HTERT RPE-1 (cell line): Measurements from ENCODE around the gene NCKIPSD.

Source experiments
- in situ Hi-C: fragments of 300-500 bp; cut with MboI; formaldehyde crosslinking; loops from 4 replicates; pipeline ENCODE4 v1.14.3; 2020; ENCODE audit warnings: low sequenced_read_pairs

NCKIPSD gene

DNA sequence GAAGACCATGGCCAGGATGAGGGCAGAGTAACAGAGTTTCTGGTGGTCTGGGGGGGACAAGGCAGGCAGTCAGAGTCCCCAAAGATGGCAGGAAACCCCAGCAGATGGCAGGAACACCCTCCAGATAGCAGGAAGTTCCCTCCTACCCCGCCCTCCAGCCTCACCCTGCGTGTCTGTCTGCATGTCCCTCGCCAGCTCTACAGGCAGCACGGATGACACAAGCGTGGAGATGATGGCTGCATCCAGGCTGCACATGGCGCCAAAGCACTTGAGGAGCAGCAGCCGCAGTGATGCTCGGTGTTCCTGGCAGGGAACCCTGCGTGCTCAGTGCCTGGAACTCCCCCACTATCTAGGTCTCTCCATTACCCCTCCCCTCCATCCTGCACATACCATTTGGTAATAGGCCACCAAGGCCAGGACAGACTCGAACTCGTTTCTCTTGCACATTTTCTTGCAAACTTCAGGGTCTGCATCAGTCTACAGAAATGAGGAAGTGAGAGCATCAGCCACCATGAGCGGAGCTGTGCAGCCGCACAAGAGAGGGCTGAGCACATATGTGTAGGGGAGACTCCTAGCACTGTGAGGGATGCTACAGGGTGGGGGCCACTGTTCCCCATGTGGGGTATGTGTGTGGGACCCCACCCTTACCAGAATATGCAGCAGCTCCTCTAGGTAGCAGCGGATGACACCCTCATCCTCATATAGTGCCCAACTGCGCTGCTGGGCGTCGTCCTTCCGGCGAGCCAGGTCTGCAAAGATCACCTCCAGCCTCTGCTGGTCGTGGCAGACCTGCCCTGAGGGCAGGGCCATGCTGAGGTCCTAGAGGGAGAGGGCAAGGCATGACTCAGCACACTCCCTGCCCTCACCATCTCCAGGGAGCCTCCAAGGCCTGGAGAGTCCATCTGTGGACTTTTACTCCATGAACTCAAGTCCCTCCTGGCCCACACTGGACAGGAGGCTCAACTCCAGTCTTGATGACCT, 6.0 kb downstream of the NCKIPSD start:
- in situ Hi-C loops: no loop called here

DNA sequence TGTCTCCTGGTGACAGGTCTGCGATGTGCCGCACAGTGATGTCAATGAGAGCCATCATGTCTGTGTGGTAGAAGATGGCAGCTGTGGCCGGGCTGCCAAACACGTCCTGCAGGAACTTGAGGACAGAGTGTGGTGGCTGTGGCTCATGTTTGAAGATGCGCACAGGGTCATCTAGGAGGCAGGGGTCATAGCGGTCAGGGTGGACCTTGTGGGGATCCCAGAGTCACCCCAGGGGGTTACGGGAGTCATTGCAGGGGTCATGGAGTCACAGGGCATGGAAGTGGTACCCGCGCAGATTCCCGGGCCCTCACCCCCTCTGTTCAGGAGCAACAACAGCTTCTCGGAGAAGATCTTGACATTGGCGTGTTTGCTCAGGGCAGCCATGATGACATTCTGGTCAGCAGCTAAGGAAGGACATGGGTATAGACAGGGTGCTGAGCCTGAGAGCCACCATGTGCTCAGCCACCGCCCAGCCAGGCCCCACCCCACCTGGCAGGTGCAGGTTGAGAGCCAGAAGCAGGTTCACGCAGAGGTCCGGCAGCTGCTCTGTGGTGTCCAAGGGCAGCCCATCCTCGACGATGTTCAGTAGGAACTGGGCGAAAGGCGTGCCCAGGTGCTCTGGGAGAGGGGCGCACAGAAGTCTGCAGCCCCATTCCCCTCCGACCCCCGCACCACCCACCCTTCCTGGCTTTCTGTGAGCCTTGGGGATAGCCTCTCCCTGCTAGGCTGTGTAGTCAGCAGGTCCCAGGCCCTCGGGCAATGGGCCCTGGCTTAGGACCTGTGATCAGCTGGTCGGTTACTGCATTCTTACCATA, 6.9 kb downstream of the NCKIPSD start:
- in situ Hi-C loops: no loop called here

DNA sequence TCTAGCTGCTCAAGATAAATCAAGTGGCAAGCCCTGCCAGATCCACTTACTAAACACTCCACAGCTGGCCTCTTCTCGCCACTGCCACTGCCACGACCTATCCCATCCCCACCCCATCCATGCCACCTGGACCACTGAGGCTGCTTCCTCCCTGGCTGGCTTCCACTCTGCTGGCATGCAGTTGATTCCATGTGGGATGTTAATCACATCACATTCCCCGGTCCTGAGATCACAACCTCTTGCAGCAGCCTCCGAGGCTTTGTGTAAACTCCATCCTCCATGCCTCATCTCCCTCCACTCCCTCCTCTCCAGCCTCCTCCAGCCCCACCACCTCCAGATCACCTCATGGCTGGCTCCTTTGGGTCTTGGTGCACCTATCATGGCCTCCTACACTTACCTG, 7.7 kb downstream of the NCKIPSD start:
- in situ Hi-C loops: no loop called here

DNA sequence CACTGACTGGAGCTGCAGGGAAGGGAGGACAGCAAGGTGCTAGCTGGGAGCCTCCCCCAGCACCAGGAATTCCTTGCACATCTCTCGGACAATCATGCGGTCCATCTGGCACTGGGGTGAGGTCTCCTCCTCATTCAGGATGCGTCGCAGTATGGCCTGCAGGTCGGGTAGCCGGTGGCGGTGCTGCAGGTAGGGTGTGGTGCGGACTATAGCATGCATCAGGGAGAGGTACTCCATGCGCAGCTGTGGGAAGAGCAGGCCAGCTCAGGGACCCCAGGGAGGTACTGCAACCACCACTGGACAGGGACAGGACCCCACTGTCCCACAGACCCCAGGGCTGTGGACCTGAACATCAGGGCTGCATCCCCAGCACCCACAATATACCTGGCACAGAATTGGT, 11.2 kb downstream of the NCKIPSD start:
- in situ Hi-C loops: no loop called here

DNA sequence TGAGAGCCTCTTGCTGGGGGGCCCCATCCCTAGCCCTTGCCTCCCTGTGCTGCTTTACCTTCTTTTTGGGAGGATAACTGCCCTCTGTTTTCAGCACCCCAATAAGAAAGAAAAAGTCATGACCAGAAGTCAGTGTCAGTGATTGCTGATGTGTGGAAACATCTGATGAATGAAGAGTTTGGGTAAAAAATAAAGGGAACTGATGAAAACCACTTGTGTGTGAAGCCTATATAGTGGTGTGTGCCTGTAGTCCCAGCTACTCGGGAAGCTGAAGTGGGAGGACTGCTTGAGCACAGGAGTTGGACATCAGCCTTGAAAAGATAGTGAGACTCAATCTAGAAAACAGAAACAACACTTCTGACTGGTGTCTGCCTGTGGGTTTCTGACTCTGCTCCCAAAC, 13.2 kb downstream of the NCKIPSD start:
- in situ Hi-C loops: no loop called here

DNA sequence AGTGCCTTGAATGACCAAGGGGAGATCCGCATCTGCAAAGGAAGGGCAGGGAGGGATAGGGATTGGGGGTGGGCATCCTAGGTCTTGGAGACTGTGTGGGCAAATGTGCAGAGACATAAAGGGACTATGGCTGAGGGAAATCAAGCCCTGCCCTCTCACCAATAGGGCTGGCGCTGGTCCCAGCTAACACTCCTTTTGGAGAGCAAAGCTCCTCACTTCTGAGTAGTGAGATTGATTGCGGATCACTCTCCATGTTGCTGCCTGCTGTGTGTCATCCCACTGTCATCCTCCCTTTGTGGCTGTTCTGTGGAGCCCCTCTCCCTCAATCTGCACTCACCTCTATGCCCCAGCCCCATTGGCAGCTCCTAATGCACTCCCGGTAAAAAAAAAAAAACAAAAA, 20.8 kb downstream of the NCKIPSD start:
- in situ Hi-C loops: no loop called here

- in situ Hi-C loops: no loop called here
These were observed 21.4 kb downstream of the NCKIPSD start for GRCh38 chr3:48664313-48664644.

DNA sequence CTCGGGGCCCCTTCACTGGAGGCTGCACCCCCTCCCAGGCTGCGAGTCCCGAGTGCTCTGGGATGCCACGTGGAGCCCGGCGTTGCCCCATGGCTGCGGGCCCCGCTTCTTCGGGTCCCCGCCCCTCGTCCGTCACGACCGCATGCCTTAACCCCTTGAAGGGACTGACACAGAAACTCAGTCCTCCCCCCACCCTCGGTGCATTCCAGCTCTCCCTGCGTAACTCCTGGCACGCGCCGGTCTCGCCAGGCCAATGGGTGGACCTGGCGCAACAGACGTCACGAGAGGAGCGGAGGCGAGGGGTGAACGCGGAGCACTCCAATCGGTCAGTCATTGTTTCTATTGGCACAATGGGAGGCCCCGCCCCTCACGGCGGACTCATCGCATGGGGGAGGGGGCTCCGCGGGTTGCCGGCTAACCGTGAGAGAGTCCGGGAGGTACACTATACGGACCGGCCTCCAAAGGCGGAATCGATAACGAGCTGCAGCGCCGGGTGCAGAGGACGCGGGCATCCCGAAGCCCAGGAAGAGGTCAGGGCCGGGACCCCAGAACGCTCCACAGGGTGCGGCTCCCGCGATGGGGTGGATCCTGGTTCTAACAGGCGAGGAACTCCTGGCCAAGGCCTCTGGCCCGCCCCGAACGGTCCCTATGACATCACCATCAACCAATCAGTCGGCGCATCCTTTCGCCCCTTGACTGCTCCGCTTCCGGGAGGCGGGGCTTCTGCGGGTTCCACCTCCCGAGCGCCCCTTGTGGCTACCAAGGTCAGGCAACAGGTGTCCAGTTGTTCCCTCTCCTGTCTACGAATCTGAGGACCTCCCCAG, 22.0 kb downstream of the NCKIPSD start:
- in situ Hi-C loops: no loop called here

DNA sequence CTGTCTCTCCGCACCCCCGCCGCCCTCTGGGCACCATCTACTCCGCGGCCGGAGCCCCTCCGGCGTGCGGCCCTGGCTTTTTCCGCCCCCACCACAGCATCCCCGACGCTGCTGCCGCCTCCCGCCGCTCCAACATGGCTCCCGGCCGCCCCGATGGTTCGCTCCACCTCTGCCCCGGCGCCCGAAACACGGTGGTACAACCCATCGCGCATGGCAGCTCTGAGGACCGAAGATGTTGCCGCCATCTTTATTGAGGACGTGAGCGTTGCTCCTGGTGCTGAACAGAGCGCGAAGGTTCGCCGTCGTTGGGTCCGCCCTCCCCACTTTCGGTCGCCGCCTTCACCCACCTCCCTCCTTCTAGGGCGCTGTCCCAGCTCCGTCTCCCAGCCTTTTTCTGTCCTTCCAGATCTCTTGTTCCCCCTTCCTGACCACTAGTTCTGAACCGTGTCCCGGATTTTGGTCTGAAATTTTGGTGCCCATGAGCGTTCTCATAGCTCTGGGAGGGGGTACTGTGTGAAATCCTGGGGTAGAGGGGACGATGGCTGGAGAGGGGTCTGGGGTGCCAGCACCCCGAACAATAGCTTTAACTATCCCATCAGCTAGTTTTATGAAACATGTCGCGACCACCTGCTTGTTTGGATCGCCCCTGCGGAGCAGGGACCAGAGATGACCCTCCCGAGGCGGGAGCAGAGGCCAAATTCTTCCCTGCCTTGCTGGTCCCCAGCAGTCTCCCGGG, 22.8 kb downstream of the NCKIPSD start, which contains the start of gene CELSR3:
TSS of gene CELSR3 (minus strand) at position 134 of the 736 bp plus-strand sequence. CDS start 252 bp downstream, outside the sequence.
- in situ Hi-C loops: no loop called here

GRCh38 chr3:48662145-48662752, 23.5 kb downstream of the NCKIPSD start:
- in situ Hi-C loops: no loop called here

GRCh38 chr3:48661501-48662144, 24.1 kb downstream of the NCKIPSD start:
- in situ Hi-C loops: no loop called here

GRCh38 chr3:48660800-48661400, 24.8 kb downstream of the NCKIPSD start:
- in situ Hi-C loops: no loop called here

GRCh38 chr3:48656841-48657281, 28.9 kb downstream of the NCKIPSD start:
- in situ Hi-C loops: no loop called here

GRCh38 chr3:48656061-48656840, 29.5 kb downstream of the NCKIPSD start:
- in situ Hi-C loops: no loop called here

DNA sequence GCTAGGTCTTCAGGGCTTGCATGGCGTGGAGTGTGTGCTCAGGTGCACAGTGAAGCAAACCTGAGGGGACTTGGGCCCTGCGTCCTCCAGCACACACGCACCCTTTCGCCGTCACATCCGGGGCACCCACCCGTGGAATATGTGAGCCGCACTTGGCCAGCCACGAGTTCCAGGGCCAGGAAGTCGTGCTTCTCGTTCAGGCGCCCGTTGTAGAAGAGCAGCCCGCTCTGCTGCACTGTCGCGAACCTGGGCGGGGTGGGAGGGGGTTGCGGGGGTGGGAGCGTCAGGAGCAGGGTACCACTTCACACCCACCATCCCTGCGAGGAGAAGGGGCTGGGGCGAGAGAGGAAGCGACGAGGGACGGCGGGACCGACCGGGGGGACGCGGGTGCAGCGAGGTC, 30.1 kb downstream of the NCKIPSD start:
- in situ Hi-C loops: no loop called here

GRCh38 chr3:48655063-48655462, 30.7 kb downstream of the NCKIPSD start:
- in situ Hi-C loops: no loop called here

- in situ Hi-C loops: no loop called here
These were observed 32.6 kb downstream of the NCKIPSD start for GRCh38 chr3:48652923-48653715.
